Heart right ventricle (tissue), 16 donors: ENCODE measurements around the gene PSMA1. TPM values are rescaled to one million over a fixed set of nuclear protein-coding genes. Genes with fewer than 3 reads are reported as not detected.
A peak's percentile ranks its signal among the peaks of the same experiment; 100 is the strongest.

Experiments
- ATAC-seq, 8 donors: fragments of 200-7000 bp; cut with Tn5 transposase; one replicate each; pipeline ENCODE4 v1.9.1; 2020; ENCODE audit warnings: mild to moderate bottlenecking in 8 of 8, moderate library complexity in 8 of 8, moderate number of reproducible peaks in 1 of 8
- DNase-seq, 2 donors: peaks; one replicate each; pipeline ENCODE4 v3.0.0-alpha.2; 2020
- H3K27ac ChIP-seq, 10 donors: fragments of 200-600 bp; sonication (generic) in 2 of 10; one replicate each; pipeline versions ENCODE4 v1.5.0 to v1.8.0; 2020 to 2022; ENCODE audit warnings: mild to moderate bottlenecking in 3 of 10
- H3K27me3 ChIP-seq, 7 donors: fragments of 200-600 bp; one replicate each; pipeline ENCODE4 v1.8.0; 2021 to 2022; ENCODE audit warnings: mild to moderate bottlenecking in 2 of 7
- H3K36me3 ChIP-seq, 9 donors: fragments of 200-600 bp; sonication (generic) in 1 of 9; one replicate each; pipeline versions ENCODE4 v1.5.0 to v1.8.0; 2020 to 2022; ENCODE audit warnings: mild to moderate bottlenecking in 2 of 9
- H3K4me1 ChIP-seq, 9 donors: fragments of 200-600 bp; sonication (generic) in 1 of 9; one replicate each; pipeline versions ENCODE4 v1.5.0 to v1.8.0; 2020 to 2022; ENCODE audit warnings: mild to moderate bottlenecking in 4 of 9
- H3K4me3 ChIP-seq, 10 donors: fragments of 200-600 bp; sonication (generic) in 2 of 10; one replicate each; pipeline versions ENCODE4 v1.5.0 to v1.8.0; 2020 to 2022; ENCODE audit warnings: mild to moderate bottlenecking in 7 of 10, moderate library complexity in 2 of 10
- H3K9me3 ChIP-seq, 11 donors: fragments of 200-600 bp in 10 of 11; sonication (generic) in 2 of 11; one replicate each; pipeline versions ENCODE4 v1.5.0 to v1.8.0; 2013 to 2022; ENCODE audit warnings: mild to moderate bottlenecking in 2 of 11, control low read depth in 1 of 11, moderate library complexity in 1 of 11
- CTCF ChIP-seq, 9 donors: fragments of 200-600 bp; sonication (generic) in 2 of 9; IDR thresholded peaks; one replicate each; pipeline versions ENCODE4 v1.5.0 to v1.8.0; 2021 to 2022; ENCODE audit warnings: antibody characterized with exemption in 9 of 9, mild to moderate bottlenecking in 5 of 9, moderate library complexity in 1 of 9
- WGBS, 2 donors: extraction: QIAGEN DNeasy Blood & Tissue Kit; methylation state at CpG; one replicate each; pipeline ENCODE4 v1.1.7; 2013; ENCODE audit warnings: inconsistent platforms in 1 of 2; 5-methylcytosine and 5-hydroxymethylcytosine counted together
- intact Hi-C, 10 donors: fragments of 100-400 bp; cut with DNase I; formaldehyde crosslinking; loops; one replicate each; pipeline versions ENCODE4 v1.11.1 to v1.14.2; 2022
- polyA plus RNA-seq, 2 donors: library from polyadenylated mRNA; stranded (reverse); fragments of 200-250 nt; gene quantifications; one replicate each; pipeline ENCODE4 v1.2.3, GENCODE V29; 2013
- total RNA-seq, 10 donors: library from RNA; stranded (reverse); fragmentation: NEBNext Ultra II Directional in 3 of 10; extraction: Animal tissue kit (Norgen Biotek cat#: 25700) in 3 of 10; gene quantifications; one replicate each; pipeline versions ENCODE4 v1.2.1 to v1.2.4, GENCODE V29; 2021 to 2023
- donor health status: Arrhythmogenic right ventricular cardiomyopathy.
- donor health status: ischemic (EF 13 %, LVEDD 7.1; RV severe dilation, severe dysfunction).
- donor health status: healthy with polysubstance abuse.
- donor health status: DM: no; HTN: yes; CAD: no.
- donor health status: DM: no; HTN: no; CAD: no.
- donor health status: ischemic (EF 25% LVEDD 6.9; RV normal size, moderate dysfunction).
- donor health status: ischemic (EF 25% LVEDD 5.7; RV mildly dilated, moderate dysfunction).
- donor health status: healthy.
- donor health status: DM: yes; HTN: yes; CAD: no.
- donor health status: Ischemic cardiomyopathy.
- donor health status: ischemic (EF 35%, LVEDD 5.7; RV mildly dilated, moderate dysfunction).
- donor health status: nonischemic (EF 11% LVEDD 7.7; RV severe dilation, severe dysfunction).
- donor health status: DM: yes; HTN: yes; CAD: no.
- donor health status: PGD.
- donor health status: ischemic (EF 29% LVEDD 5.4; RV normal size, mild dysfunction).
- donor health status: nonischemic (EF 23%, LVEDD 6.1; RV moderate dilation, normal function).

The PSMA1 gene
- total and polyA plus RNA-seq, 12 donors = 117 to 150 (median 126) TPM

GRCh38 chr11:14520747-14521151, 563 bp upstream of the PSMA1 start:
- ATAC-seq (no peak), DNase-seq (no peak)
- Histone ChIP-seq H3K4me3 (peak overlapping the region; percentile 63 to 98 (median 82)), H3K4me1 (peaks cover 0 to 31% (median 19%) of the 10 kb centered on the region in 9 donors), H3K27ac (peak overlapping the region; percentile 16 to 96 (median 92)), H3K27me3 (no peaks in the 10 kb centered on the region), H3K9me3 (no peaks in the 10 kb centered on the region), H3K36me3 (peaks cover 0 to 32% (median 21%) of the 10 kb centered on the region in 9 donors)
- intact Hi-C loops = loop anchor here in 4 of 10 donors (2.0 to 5.0 kb wide), 2 partner anchors 372 kb away; partner anchors contain the start of gene CYP2R1 (in 4 of the 4)
- no peak for TF ChIP-seq CTCF (IDR thresholded peaks at IDR 0.05)
- 12 to 13% methylated on average over 11 of the region's 11 CpGs for WGBS, 2 donors

- 0 to 1% methylated on average over 10 of the region's 10 CpGs for WGBS, 2 donors
- ATAC-seq (peak in 6 of 8 donors; percentile 6 to 8 (median 8)), DNase-seq (no peak)
- peaks cover 0 to 44% (median 23%) of the 10 kb centered on the region in 9 donors for H3K36me3 ChIP-seq
- intact Hi-C loops = loop anchor here in 1 of 10 donors (10.0 kb wide), 1 partner anchor 375 kb away; the partner anchor contains the start of gene CYP2R1
- peak overlapping the region; percentile 66 to 96 (median 92) for H3K27ac ChIP-seq
- TF ChIP-seq CTCF (IDR thresholded peaks at IDR 0.05) = no peak
- H3K4me1 ChIP-seq = peaks cover 0 to 31% (median 19%) of the 10 kb centered on the region in 9 donors
- H3K4me3 ChIP-seq = peak overlapping the region; percentile 63 to 98 (median 82)
- H3K9me3 ChIP-seq = no peaks in the 10 kb centered on the region
- H3K27me3 ChIP-seq = no peaks in the 10 kb centered on the region
These were observed 629 bp downstream of the PSMA1 start for GRCh38 chr11:14519597-14519916.

- Histone ChIP-seq H3K9me3 (no peaks in the 10 kb centered on the region), H3K27me3 (no peaks in the 10 kb centered on the region), H3K4me3 (peak overlapping the region in 9 of 10 donors; percentile 63 to 91 (median 82)), H3K4me1 (peaks cover 0 to 31% (median 19%) of the 10 kb centered on the region in 9 donors), H3K36me3 (peaks cover 0 to 51% (median 23%) of the 10 kb centered on the region in 9 donors), H3K27ac (peak overlapping the region in 5 of 10 donors; percentile 92 to 96 (median 93))
- TF ChIP-seq CTCF (IDR thresholded peaks at IDR 0.05) = no peak
- DNase-seq (no peak), ATAC-seq (no peak)
- 76 to 85% methylated on average over 3 of the region's 3 CpGs for WGBS, 2 donors
- intact Hi-C loops = loop anchor here in 1 of 10 donors (10.0 kb wide), 1 partner anchor 376 kb away; the partner anchor contains the start of gene CYP2R1
These were observed 1.4 kb downstream of the PSMA1 start for GRCh38 chr11:14518820-14519219.

GRCh38 chr11:14513800-14514199, 6.4 kb downstream of the PSMA1 start:
- TF ChIP-seq CTCF (IDR thresholded peaks at IDR 0.05) = no peak
- WGBS, 2 donors = 98% methylated on average over 4 of the region's 4 CpGs

More at GRCh38 chr11:14513800-14514199, 6.4 kb downstream of the PSMA1 start:
- no peak for ATAC-seq
- peaks cover 0 to 100% (median 68%) of the 10 kb centered on the region in 9 donors for H3K36me3 ChIP-seq
- peaks cover 0 to 18% (median 10%) of the 10 kb centered on the region in 9 donors for H3K4me1 ChIP-seq
- no peak overlapping the region for H3K4me3 ChIP-seq
- intact Hi-C loops = loop anchor here in 1 of 10 donors (10.0 kb wide), 1 partner anchor 381 kb away; the partner anchor contains the start of gene CYP2R1
- H3K27me3 ChIP-seq = no peaks in the 10 kb centered on the region
- no peaks in the 10 kb centered on the region for H3K9me3 ChIP-seq
- no peak for DNase-seq
- H3K27ac ChIP-seq = no peak overlapping the region
